ENCODE results near the gene ADAM23. TPM values are rescaled to one million over a fixed set of nuclear protein-coding genes. Genes with fewer than 3 reads are reported as not detected.

Gene ADAM23
- total and polyA plus RNA-seq, 2 of the 13 experiments (the other 11 are each of a cell fraction or from before 2014, with no cell fraction given), result 0.04 TPM; not detected in 1

GRCh38 chr2:206603243-206603642, 159.9 kb downstream of the ADAM23 start:
- H3K27me3 ChIP-seq (ENCODE audit: control insufficient read depth in 1 of 2, insufficient read depth in 2 of 2, low read length in 2 of 2), result no peaks in the 10 kb centered on the region; a peak in 2 of 5 replicates
- ATAC-seq (no peak), FAIRE-seq (no peak), DNase-seq (ENCODE audit: low spot score) (no peak)
- no peaks in the 10 kb centered on the region for H3K9me3 ChIP-seq (ENCODE audit: low read length)
- no TSS peak for BruUV-seq (replicated peaks)
- CTCF ChIA-PET (ENCODE audit: low intra/inter-chr PET ratio, low total read pairs), result no interaction called here
- no peaks in the 10 kb centered on the region for H3K4me1 ChIP-seq (ENCODE audit: insufficient read depth, low read length)
- no peaks in the 10 kb centered on the region for H4K20me1 ChIP-seq (ENCODE audit: insufficient read depth, low read length)
- in situ Hi-C loops (cut with HindIII; ENCODE audit: extremely low pct_ligation_motif_present, low pct_unique_long_range_greater_than_20kb), result no loop called here
- no peak overlapping the region for H3K27ac ChIP-seq (ENCODE audit: extremely low read length, insufficient read depth, low read length)
- POLR2A ChIA-PET, result no interaction called here
- H3K79me2 ChIP-seq (ENCODE audit: insufficient read depth, low read length), result no peaks in the 10 kb centered on the region
- intact Hi-C loops (cut with micrococcal nuclease; ENCODE audit: unreplicated experiment), result no loop called here
- TF ChIP-seq CENPBD1 (CRISPR knock-in tag; IDR thresholded peaks at IDR 0.05; ENCODE audit: borderline replicate concordance, low read depth), result no peak
- no peak for TF ChIP-seq TBX3 (IDR thresholded peaks at IDR 0.05; ENCODE audit: borderline replicate concordance)
- no peak for TF ChIP-seq ZNF644 (CRISPR knock-in tag; IDR thresholded peaks at IDR 0.05; ENCODE audit: low read depth)
- no peak for TF ChIP-seq TOE1 (CRISPR knock-in tag; IDR thresholded peaks at IDR 0.05)
- no peak overlapping the region for H3K9ac ChIP-seq (ENCODE audit: insufficient read depth, low read depth, low read length)
- 2% methylated on average over 3 of the region's 3 CpGs for WGBS (ENCODE audit: low lambda C conversion rate)
- no peak overlapping the region for H3K4me2 ChIP-seq (ENCODE audit: low read depth, low read length)
- H2AFZ ChIP-seq (ENCODE audit: low read length), result no peak overlapping the region
- H3K4me3 ChIP-seq (replicated peaks in 1 of 3; ENCODE audit: insufficient read depth in 1 of 3, low read depth in 2 of 3, low read length in 3 of 3), result no peak overlapping the region
- H3K36me3 ChIP-seq (replicated peaks in 1 of 2; ENCODE audit: control insufficient read depth in 1 of 2, insufficient read depth in 2 of 2, low read length in 2 of 2), result no peaks in the 10 kb centered on the region

- Histone ChIP-seq H3K79me2 (ENCODE audit: insufficient read depth, low read length) (no peaks in the 10 kb centered on the region), H3K4me1 (ENCODE audit: insufficient read depth, low read length) (no peaks in the 10 kb centered on the region), H3K9ac (ENCODE audit: insufficient read depth, low read depth, low read length) (no peak overlapping the region), H3K36me3 (replicated peaks in 1 of 2; ENCODE audit: control insufficient read depth in 1 of 2, insufficient read depth in 2 of 2, low read length in 2 of 2) (no peaks in the 10 kb centered on the region), H3K27me3 (ENCODE audit: control insufficient read depth in 1 of 2, insufficient read depth in 2 of 2, low read length in 2 of 2) (peaks cover 0 to 8% of the 10 kb centered on the region in 2 experiments; a peak in 1 of 5 replicates), H3K4me2 (ENCODE audit: low read depth, low read length) (no peak overlapping the region), H4K20me1 (ENCODE audit: insufficient read depth, low read length) (no peaks in the 10 kb centered on the region), H3K4me3 (replicated peaks in 1 of 3; ENCODE audit: insufficient read depth in 1 of 3, low read depth in 2 of 3, low read length in 3 of 3) (no peak overlapping the region), H2AFZ (ENCODE audit: low read length) (no peak overlapping the region), H3K27ac (ENCODE audit: extremely low read length, insufficient read depth, low read length) (no peak overlapping the region), H3K9me3 (ENCODE audit: low read length) (no peaks in the 10 kb centered on the region)
- intact Hi-C loops (cut with micrococcal nuclease; ENCODE audit: unreplicated experiment), result no loop called here
- ATAC-seq, result no peak
- WGBS (ENCODE audit: low lambda C conversion rate), result 2% methylated on average over 1 of the region's 1 CpG
- no peak for FAIRE-seq
- ChIA-PET CTCF (ENCODE audit: low intra/inter-chr PET ratio, low total read pairs) (no interaction called here), POLR2A (no interaction called here)
- no peak for TF ChIP-seq ZNF644 (CRISPR knock-in tag; IDR thresholded peaks at IDR 0.05; ENCODE audit: low read depth)
- TF ChIP-seq ZNF335 (CRISPR knock-in tag; IDR thresholded peaks at IDR 0.05), result no peak
- TF ChIP-seq KAT8 (CRISPR knock-in tag; IDR thresholded peaks at IDR 0.05), result no peak
- no peak for TF ChIP-seq ZNF160 (CRISPR knock-in tag; IDR thresholded peaks at IDR 0.05)
- TF ChIP-seq FOXA1 (IDR thresholded peaks at IDR 0.05), result no peak
- no peak for TF ChIP-seq FOXA1 (CRISPR knock-in tag; IDR thresholded peaks at IDR 0.05)
- TF ChIP-seq NFE2 (CRISPR knock-in tag; IDR thresholded peaks at IDR 0.05), result no peak
- TF ChIP-seq ZIK1 (CRISPR knock-in tag; IDR thresholded peaks at IDR 0.05; ENCODE audit: borderline replicate concordance, low read depth), result no peak
- TF ChIP-seq CC2D1A (CRISPR knock-in tag; IDR thresholded peaks at IDR 0.05), result no peak
- no peak for TF ChIP-seq PATZ1 (CRISPR knock-in tag; IDR thresholded peaks at IDR 0.05)
- TF ChIP-seq HES4 (CRISPR knock-in tag; IDR thresholded peaks at IDR 0.05; ENCODE audit: borderline replicate concordance), result no peak
- TF ChIP-seq KLF11 (CRISPR knock-in tag; IDR thresholded peaks at IDR 0.05), result no peak
- no peak for TF ChIP-seq ZNF282 (IDR thresholded peaks at IDR 0.05; ENCODE audit: partially characterized antibody)
- BruUV-seq (replicated peaks), result no TSS peak
- no peak for DNase-seq (ENCODE audit: low spot score)
- in situ Hi-C loops (cut with HindIII; ENCODE audit: extremely low pct_ligation_motif_present, low pct_unique_long_range_greater_than_20kb), result no loop called here
Measured at GRCh38 chr2:206610451-206610850, 167.1 kb downstream of the ADAM23 start.

Data from HepG2 (cell line).